Occipital lobe (tissue), 2 donors: ENCODE measurements around the gene TMEM209. TPM values are rescaled to one million over a fixed set of nuclear protein-coding genes. Genes with fewer than 3 reads are reported as not detected.
"Not testable (repeated sequence)": the region's sequence is repeated elsewhere in the genome, so short reads cannot be mapped to it uniquely, and the experiment has no call there.

Experiments
- DNase-seq: peaks from one replicate; lab custom pipeline; 2025; lab: John Stamatoyannopoulos, UW
- total RNA-seq: library from RNA; depleted of rRNA; stranded (reverse); fragments of >200 nt; gene quantifications from one replicate; pipeline ENCODE4 v1.2.3, GENCODE V29; 2014

The TMEM209 gene
- total RNA-seq, 1 donor from 2014 or later, result 13.9 TPM

- no peak for DNase-seq
Observed at GRCh38 chr7:130129011-130129411, 76.2 kb downstream of the TMEM209 start.

DNA sequence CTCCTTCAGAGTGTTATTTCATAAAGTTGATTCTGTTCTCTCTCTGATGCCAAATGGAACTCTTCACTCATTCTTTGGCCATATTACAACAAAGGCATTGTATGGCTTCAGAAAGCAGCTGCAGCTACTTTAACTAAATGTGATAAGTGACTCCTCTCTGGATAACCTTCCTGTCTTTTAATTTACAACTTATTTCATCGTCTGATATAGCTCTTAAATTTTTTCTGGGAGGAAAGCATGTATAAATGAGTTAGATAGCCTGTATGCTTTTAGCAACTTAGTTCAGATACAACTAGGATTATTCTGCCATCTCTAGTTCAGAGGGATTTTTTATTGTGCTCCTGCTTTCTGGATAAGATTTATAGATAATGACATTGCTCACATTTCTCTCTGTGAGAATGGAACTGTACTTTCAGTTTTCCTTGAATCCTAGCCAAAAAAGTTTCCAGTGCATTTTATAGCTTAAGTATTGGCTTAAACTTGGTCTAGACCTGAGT, 77.3 kb downstream of the TMEM209 start:
- DNase-seq, result no peak

DNA sequence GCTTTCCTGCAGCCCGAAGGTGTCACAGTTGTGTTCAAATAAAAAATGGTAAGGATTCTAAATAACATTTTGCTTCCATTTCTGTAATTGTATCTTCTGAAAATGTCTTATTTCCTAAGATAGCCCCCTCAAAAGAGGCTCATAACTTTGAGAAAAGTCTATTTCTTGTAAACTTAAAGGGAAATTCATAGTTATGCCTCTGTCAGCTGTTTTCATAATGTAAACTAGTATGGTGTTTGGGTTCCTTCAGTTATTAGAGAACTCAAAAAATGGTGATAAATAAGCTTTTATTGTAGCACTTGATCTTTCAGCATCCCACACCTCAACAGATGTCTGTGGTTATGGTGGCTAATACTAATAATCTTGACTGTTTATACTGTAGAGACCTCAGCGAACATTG, 77.8 kb downstream of the TMEM209 start:
- DNase-seq, result no peak

- DNase-seq, result not testable (repeated sequence)
Observed at GRCh38 chr7:130126840-130127239, 78.4 kb downstream of the TMEM209 start.

GRCh38 chr7:130124711-130125110, 80.5 kb downstream of the TMEM209 start:
- no peak for DNase-seq

DNA sequence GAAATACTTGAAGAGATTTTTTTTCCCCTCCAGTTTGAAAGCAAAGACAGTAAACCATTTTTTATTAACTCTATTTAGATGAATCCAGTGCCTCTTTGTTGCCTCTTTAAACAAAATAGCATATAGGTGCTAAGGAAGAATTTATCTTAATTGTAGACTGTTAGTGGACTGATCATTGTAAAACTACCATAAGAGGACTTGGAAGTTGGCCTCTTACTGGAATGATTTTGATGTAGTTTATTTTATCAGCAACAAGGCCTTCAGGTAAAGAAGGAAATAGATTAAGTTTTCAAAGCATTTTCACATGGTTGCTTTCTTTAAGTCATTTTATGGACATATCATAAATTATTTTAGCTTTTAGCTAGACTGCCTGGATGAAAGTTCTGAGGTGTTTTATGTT, 81.7 kb downstream of the TMEM209 start:
- no peak for DNase-seq

DNA sequence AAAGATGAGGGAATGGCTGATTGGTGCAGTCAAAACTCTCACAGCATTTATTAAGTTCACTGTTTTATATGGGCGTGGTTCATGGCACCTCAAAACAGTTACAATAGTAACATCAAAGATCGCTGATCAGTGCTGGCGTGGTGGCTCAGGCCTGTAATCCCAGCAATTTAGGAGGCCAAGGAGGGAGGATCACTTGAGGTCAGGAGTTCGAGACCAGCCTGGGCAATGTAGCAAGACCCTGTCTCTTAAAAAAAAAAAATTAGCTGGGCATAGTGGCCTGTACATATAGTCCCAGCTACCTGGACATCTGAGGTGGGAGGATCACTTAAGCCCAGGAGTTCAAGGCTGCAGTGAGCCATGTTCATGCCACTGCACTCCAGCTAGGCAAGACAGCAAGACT, 86.4 kb downstream of the TMEM209 start:
- no peak for DNase-seq

DNA sequence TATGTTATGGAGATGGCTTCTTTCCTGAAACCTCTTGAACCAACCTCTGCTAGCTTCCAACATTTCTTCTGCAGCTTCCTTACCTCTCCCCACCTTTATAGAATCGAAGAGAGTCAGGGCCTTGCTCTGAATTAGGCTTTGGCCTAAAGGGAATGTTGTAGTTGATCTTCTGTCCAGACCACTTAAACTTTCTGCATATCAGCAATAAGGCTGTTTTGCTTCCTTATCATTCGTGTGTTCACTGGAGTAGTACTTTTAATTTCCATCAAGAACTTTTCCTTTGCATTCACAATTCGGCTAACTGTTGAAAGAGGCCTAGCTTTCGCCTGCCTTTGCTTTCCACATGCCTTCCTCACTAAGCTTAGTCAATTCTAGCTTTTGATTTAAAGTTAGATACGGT, 86.9 kb downstream of the TMEM209 start:
- DNase-seq, result no peak

GRCh38 chr7:130114776-130115175, 90.4 kb downstream of the TMEM209 start:
- no peak for DNase-seq

Other genes with a start within 250 kb of the TMEM209 start
- 12.9 TPM for gene ZC3HC1, start 154.0 kb downstream of the TMEM209 start, total RNA-seq
- gene KLHDC10, start 134.9 kb downstream of the TMEM209 start, total RNA-seq, result 102 TPM
- 0.31 TPM for gene SSMEM1, start 2.5 kb upstream of the TMEM209 start, total RNA-seq
- not detected for gene CPA2, start 61.5 kb upstream of the TMEM209 start, total RNA-seq
- gene CPA4, start 87.8 kb upstream of the TMEM209 start, total RNA-seq, result 0.78 TPM
- gene CPA5, start 139.4 kb upstream of the TMEM209 start, total RNA-seq, result not detected
- not detected for gene CPA1, start 175.1 kb upstream of the TMEM209 start, total RNA-seq
- 14.2 TPM for gene CEP41, start 235.6 kb upstream of the TMEM209 start, total RNA-seq